ENCODE data around the gene XKR7. TPM values are rescaled to one million over a fixed set of nuclear protein-coding genes. Genes with fewer than 3 reads are reported as not detected.

Gene XKR7
- total and polyA plus RNA-seq, 8 donors: under 0.01 to 0.58 (median 0.21) TPM; not detected in 4

GRCh38 chr20:32003325-32003724, 35.4 kb downstream of the XKR7 start:
- Histone ChIP-seq H3K27ac (no peak overlapping the region), H3K4me3 (no peak overlapping the region), H3K36me3 (no peaks in the 10 kb centered on the region), H3K9me3 (no peaks in the 10 kb centered on the region), H3K4me1 (no peaks in the 10 kb centered on the region), H3K27me3 (peaks cover 0 to 15% (median 5%) of the 10 kb centered on the region in 3 donors)
- intact Hi-C loops (cut with DNase I; ENCODE audit: low total_unique reads): no loop called here
- WGBS, 5 donors: 67 to 79% (median 71%) methylated on average over 2 of the region's 2 CpGs
- no peak for DNase-seq
- no peak for TF ChIP-seq POLR2A (IDR thresholded peaks at IDR 0.05)
- TF ChIP-seq EP300 (IDR thresholded peaks at IDR 0.05): no peak
- no peak for TF ChIP-seq POLR2AphosphoS5 (IDR thresholded peaks at IDR 0.05)
- TF ChIP-seq, protein P1, sequence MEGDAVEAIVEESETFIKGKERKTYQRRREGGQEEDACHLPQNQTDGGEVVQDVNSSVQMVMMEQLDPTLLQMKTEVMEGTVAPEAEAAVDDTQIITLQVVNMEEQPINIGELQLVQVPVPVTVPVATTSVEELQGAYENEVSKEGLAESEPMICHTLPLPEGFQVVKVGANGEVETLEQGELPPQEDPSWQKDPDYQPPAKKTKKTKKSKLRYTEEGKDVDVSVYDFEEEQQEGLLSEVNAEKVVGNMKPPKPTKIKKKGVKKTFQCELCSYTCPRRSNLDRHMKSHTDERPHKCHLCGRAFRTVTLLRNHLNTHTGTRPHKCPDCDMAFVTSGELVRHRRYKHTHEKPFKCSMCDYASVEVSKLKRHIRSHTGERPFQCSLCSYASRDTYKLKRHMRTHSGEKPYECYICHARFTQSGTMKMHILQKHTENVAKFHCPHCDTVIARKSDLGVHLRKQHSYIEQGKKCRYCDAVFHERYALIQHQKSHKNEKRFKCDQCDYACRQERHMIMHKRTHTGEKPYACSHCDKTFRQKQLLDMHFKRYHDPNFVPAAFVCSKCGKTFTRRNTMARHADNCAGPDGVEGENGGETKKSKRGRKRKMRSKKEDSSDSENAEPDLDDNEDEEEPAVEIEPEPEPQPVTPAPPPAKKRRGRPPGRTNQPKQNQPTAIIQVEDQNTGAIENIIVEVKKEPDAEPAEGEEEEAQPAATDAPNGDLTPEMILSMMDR (IDR thresholded peaks at IDR 0.05): no peak

- DNase-seq: peak in 1 of 2 donors; percentile 16
- Histone ChIP-seq H3K4me1 (no peaks in the 10 kb centered on the region), H3K36me3 (no peaks in the 10 kb centered on the region), H3K27me3 (peaks cover 0 to 19% (median 5%) of the 10 kb centered on the region in 3 donors), H3K27ac (no peak overlapping the region), H3K4me3 (no peak overlapping the region), H3K9me3 (no peaks in the 10 kb centered on the region)
- intact Hi-C loops (cut with DNase I; ENCODE audit: low total_unique reads): no loop called here
- TF ChIP-seq, protein P1 (IDR thresholded peaks at IDR 0.05): no peak
- TF ChIP-seq POLR2AphosphoS5 (IDR thresholded peaks at IDR 0.05) (no peak), EP300 (IDR thresholded peaks at IDR 0.05) (no peak), POLR2A (IDR thresholded peaks at IDR 0.05) (no peak)
Measured at GRCh38 chr20:32004963-32005362, 37.0 kb downstream of the XKR7 start.

DNA sequence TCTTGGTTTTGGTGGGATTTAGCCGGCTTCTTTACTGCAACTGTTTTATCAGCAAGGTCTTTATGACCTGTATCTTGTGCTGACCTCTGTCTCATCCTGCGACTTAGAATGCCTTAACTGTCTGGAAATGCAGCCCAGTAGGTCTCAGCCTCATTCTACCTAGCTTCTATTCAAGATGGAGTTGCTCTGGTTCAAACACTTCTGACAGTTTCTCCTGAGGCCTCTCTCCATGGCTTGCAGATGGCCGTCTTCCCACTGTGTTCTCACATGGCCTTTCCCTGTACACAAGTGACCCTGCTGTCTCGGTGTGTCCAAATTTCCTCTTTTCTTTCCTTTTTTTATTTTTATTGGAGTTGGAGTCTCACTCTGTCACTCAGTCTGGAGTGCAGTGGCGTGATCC, 38.1 kb downstream of the XKR7 start:
- intact Hi-C loops (cut with DNase I; ENCODE audit: low total_unique reads): no loop called here
- Histone ChIP-seq H3K4me3 (no peak overlapping the region), H3K4me1 (no peaks in the 10 kb centered on the region), H3K27me3 (peaks cover 0 to 30% (median 5%) of the 10 kb centered on the region in 3 donors), H3K36me3 (no peaks in the 10 kb centered on the region), H3K9me3 (no peaks in the 10 kb centered on the region), H3K27ac (peak overlapping the region in 1 of 5 donors; percentile 1)
- DNase-seq: no peak
- TF ChIP-seq POLR2AphosphoS5 (IDR thresholded peaks at IDR 0.05): no peak
- TF ChIP-seq, protein P1 (IDR thresholded peaks at IDR 0.05): no peak
- no peak for TF ChIP-seq EP300 (IDR thresholded peaks at IDR 0.05)
- TF ChIP-seq POLR2A (IDR thresholded peaks at IDR 0.05): no peak
- WGBS, 5 donors: 82 to 91% (median 87%) methylated on average over 5 of the region's 5 CpGs

GRCh38 chr20:32006841-32007786, 39.2 kb downstream of the XKR7 start:
- Histone ChIP-seq H3K4me3 (no peak overlapping the region), H3K36me3 (no peaks in the 10 kb centered on the region), H3K4me1 (no peaks in the 10 kb centered on the region), H3K27ac (peak overlapping the region in 1 of 5 donors; percentile 39), H3K9me3 (no peaks in the 10 kb centered on the region), H3K27me3 (peaks cover 0 to 40% (median 13%) of the 10 kb centered on the region in 3 donors)
- 45 to 65% (median 52%) methylated on average over 8 of the region's 8 CpGs for WGBS, 5 donors
- intact Hi-C loops (cut with DNase I; ENCODE audit: low total_unique reads): no loop called here
- peak in 1 of 2 donors; percentile 15 for DNase-seq
- no peak for TF ChIP-seq POLR2A (IDR thresholded peaks at IDR 0.05)
- TF ChIP-seq POLR2AphosphoS5 (IDR thresholded peaks at IDR 0.05): no peak
- TF ChIP-seq, protein P1 (IDR thresholded peaks at IDR 0.05): no peak
- no peak for TF ChIP-seq EP300 (IDR thresholded peaks at IDR 0.05)
